IPS-11a (cell line): ENCODE results near the gene LAMA5.

Source experiments
- H3K4me3 ChIP-seq: one replicate; pipeline ENCODE4 v1.5.1; 2013; ENCODE audit warnings: low read depth, low read length, control low read depth

The LAMA5 gene

GRCh38 chr20:62359491-62360121 is 7.5 kb downstream of the LAMA5 start:
- no peak overlapping the region for H3K4me3 ChIP-seq

GRCh38 chr20:62359043-62359490 is 8.0 kb downstream of the LAMA5 start:
- H3K4me3 ChIP-seq, result no peak overlapping the region

DNA sequence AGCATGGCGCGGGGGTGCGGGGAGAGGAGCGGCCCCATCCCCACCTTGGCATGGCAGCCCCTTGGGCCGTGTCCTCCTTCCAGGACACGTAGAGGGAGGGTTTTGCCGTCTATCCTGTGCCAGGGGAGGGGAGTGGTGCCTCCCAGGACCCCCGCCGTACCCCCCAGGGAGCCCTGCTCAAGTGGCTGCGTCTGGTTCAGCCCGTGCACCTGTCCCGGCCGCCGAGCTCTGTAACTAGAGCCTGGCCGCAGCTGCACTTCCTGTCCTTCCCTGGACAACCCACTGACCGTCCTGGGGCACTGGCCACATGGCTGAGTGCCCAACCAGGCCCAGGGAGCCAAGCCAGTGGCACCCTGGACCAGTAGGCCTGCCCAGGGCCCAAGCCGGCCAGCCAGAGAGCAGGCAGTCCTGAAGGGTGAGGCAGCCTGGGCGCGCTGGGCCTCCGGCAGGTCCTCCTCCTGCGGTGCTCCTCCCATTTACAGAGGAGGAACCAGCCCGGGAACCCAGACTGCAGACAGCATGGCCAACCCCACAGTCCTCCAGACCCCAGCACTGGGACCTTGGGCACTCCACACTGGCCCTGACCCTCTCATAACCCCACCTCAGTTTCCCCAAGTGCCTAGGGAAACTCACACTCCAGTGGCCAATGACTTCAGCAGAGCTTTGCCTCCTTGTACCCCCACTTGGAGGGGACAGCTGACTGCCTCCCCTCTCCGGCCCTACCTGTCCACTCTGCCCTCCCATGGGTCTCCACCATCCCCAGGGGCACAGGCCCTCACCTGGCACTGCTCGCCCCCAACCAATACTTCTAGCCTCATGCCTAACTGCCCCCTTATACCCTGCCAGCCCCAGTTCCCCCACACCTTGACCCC is 8.7 kb downstream of the LAMA5 start:
- no peak overlapping the region for H3K4me3 ChIP-seq

DNA sequence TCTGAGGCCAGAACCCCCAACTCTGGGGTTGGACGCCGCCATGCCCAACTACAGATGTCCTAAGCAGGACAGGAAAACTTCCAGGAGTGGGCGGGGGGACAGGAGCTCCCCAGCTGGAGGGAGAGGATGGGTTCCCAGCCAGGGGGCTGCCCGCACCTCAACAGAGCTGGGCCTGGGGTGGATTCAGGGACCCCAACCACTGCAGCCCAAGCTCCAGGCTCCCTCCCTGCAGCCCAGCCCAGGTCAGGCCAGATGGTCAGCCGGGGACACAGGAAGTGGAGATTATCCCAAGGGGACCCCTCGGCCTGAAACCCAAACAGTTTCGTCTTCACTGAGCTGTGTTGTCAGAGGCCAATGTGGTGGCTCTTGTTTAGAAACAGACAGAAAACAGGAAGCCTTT is 9.4 kb downstream of the LAMA5 start:
- H3K4me3 ChIP-seq, result no peak overlapping the region

- H3K4me3 ChIP-seq, result no peak overlapping the region
Observed at GRCh38 chr20:62357187-62357667, 9.9 kb downstream of the LAMA5 start.

GRCh38 chr20:62356589-62357186 is 10.4 kb downstream of the LAMA5 start:
- no peak overlapping the region for H3K4me3 ChIP-seq

- H3K4me3 ChIP-seq, result no peak overlapping the region
Observed at GRCh38 chr20:62355878-62356588, 11.1 kb downstream of the LAMA5 start.

DNA sequence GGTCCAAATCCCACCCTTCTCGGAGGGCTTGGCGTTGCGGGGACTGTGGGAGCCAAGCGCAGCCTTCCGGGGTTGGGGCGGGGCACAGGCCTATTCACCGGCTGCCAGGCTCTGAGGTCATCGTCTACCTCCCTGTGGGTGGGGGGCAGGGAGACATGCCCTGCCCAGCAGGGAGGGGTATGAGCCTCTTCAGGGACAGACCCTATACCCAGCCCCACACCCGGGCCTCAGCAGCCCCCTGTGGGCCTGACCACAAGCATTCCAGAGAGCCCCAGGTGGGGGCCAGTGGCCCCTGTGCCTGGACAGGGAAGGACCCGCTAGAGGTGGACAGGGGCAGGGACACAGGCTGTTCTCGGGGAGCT is 11.6 kb downstream of the LAMA5 start:
- H3K4me3 ChIP-seq, result no peak overlapping the region

DNA sequence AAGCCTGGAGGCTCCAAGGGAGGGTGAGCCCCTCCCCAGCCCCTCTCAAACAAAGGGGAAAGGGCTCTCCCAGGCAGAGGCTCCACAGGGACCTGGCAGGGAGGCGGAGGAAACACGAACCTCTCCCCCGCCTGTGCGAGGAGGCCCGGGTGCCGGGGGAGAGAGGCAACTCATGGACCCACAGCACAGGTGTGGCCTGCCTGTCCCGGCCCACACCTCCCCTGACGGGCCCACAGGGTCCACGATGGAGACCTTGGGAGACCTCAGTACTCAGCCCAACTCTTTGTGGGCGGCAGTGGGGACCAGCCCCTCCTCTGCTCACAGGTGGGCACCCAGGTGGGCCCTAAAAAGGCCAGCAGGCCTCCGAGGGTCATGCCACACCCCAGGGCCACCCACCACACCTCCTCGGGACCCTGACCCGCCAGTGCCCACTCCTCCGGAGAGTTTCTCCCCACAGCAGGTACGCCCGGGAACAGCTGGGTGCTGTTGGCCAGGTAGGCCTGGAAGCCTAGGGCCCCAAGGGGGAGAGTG is 12.2 kb downstream of the LAMA5 start:
- H3K4me3 ChIP-seq, result no peak overlapping the region

GRCh38 chr20:62354031-62354808 is 12.9 kb downstream of the LAMA5 start:
- no peak overlapping the region for H3K4me3 ChIP-seq

GRCh38 chr20:62353289-62354030 is 13.7 kb downstream of the LAMA5 start:
- no peak overlapping the region for H3K4me3 ChIP-seq

DNA sequence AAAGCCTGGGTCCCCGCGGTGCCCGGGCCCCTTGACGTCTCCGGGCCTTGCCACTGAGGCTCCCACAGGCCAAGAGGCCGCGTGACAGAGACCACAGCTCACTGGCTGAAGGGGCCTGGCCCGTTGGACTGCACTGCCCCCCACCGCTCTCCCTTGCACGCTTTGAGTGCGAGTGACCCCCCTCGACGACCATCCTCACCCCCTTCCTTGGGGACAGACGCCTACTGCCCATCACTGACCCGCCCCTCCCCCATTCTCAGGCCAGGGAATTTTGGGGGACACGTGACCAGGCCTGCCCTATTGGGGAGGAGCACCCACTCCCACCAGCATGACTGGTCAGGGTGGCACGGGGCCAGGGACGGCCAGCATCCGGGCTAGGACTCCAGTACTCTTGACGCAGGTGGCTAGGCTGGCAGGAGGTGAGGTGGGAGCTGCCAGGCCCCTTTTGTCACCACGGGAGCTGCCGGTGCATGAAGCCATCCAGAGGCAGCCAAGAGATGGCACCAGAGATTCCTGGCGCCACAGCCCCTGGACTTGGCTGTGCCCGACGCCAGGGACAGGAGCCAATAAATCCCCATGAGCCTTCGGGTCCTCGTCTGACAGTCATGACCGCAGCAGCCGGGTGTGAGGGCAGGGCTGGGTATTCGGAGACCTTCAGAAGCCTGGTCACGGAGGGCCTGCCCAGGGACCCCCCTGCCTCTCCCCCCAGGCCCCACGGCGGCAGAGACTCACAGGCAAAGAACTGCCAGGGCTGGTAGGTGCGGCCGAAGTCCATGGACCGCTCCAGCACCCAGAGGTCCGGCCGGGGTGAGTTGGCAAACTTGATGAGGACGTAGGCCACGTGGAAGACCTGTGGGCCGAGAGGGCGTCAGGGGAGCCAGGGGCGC is 14.5 kb downstream of the LAMA5 start:
- no peak overlapping the region for H3K4me3 ChIP-seq

GRCh38 chr20:62351469-62352401 is 15.4 kb downstream of the LAMA5 start:
- H3K4me3 ChIP-seq, result no peak overlapping the region

DNA sequence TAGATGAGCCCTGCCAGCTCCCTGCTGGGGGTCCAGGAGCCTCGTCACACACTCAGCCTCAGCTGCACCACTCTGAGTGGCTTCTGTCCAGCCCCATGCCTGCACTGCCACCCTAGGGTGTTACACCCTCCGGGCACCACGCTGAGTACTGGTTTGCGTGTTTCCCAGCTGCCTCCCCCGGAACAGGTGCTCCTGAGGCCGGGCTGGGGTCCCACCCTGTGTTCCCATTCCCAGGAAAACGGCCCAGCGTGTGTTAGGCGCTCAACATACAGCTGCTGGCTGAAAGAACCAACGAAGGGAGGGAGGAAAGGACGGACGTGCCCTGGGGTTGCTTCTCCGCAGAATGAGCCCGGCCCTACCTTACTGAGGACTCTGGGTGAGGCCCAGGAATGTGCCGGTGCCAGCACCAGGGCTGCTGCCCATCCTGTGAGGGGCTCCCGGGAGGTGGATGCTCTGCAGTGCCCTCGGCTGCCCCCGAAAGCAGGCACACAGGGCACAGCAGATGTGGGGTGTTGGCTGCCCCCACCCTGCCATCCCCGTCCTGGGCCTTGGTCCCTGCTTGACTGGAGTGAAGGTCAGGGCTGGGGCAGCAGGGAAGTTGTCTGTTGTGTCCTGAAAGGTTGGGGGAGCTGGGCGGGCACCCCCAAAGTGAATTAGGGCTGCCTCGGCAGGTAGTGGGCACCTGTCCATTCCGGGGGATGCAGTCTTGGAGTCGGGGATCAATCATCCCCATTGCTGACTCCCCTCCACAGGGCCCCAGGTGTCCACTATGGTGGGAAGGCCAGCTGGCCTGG is 16.3 kb downstream of the LAMA5 start:
- H3K4me3 ChIP-seq, result no peak overlapping the region

GRCh38 chr20:62350098-62350628 is 16.9 kb downstream of the LAMA5 start:
- H3K4me3 ChIP-seq, result no peak overlapping the region

- no peak overlapping the region for H3K4me3 ChIP-seq
Observed at GRCh38 chr20:62349556-62350097, 17.5 kb downstream of the LAMA5 start.
